SW480 (cell line): ENCODE data around the gene NSUN3.
"Not testable (repeated sequence)": the region's sequence is repeated elsewhere in the genome, so short reads cannot be mapped to it uniquely, and the experiment has no call there.

Source experiments
- DNase-seq: peaks from one replicate; pipeline ENCODE4 v3.0.0-alpha.2; 2016; ENCODE audit warnings: low spot score

Gene NSUN3

GRCh38 chr3:94069194-94069813 lies 6.4 kb downstream of the NSUN3 start:
- DNase-seq, result peak; percentile 13

GRCh38 chr3:94070341-94070911 lies 7.6 kb downstream of the NSUN3 start:
- DNase-seq, result no peak

- DNase-seq, result no peak
Measured at GRCh38 chr3:94071713-94072284, 8.9 kb downstream of the NSUN3 start.

GRCh38 chr3:94076055-94076454 lies 13.2 kb downstream of the NSUN3 start:
- no peak for DNase-seq

GRCh38 chr3:94080552-94080951 lies 17.7 kb downstream of the NSUN3 start:
- DNase-seq, result not testable (repeated sequence)

GRCh38 chr3:94081884-94082283 lies 19.0 kb downstream of the NSUN3 start:
- DNase-seq, result peak; percentile 12

GRCh38 chr3:94082391-94082937 lies 19.6 kb downstream of the NSUN3 start:
- no peak for DNase-seq

- no peak for DNase-seq
Measured at GRCh38 chr3:94083261-94083660, 20.4 kb downstream of the NSUN3 start.

GRCh38 chr3:94089126-94089525 lies 26.3 kb downstream of the NSUN3 start:
- DNase-seq, result no peak

GRCh38 chr3:94092086-94092485 lies 29.2 kb downstream of the NSUN3 start:
- DNase-seq, result no peak

GRCh38 chr3:94093151-94093550 lies 30.3 kb downstream of the NSUN3 start:
- DNase-seq, result no peak

GRCh38 chr3:94095111-94095510 lies 32.2 kb downstream of the NSUN3 start:
- no peak for DNase-seq

GRCh38 chr3:94098452-94098851 lies 35.6 kb downstream of the NSUN3 start:
- no peak for DNase-seq

GRCh38 chr3:94099311-94099710 lies 36.5 kb downstream of the NSUN3 start:
- DNase-seq, result no peak

GRCh38 chr3:94101860-94102259 lies 39.0 kb downstream of the NSUN3 start:
- DNase-seq, result no peak

- DNase-seq, result no peak
Measured at GRCh38 chr3:94106268-94106667, 43.4 kb downstream of the NSUN3 start.

- DNase-seq, result not testable (repeated sequence)
Measured at GRCh38 chr3:94110232-94110631, 47.4 kb downstream of the NSUN3 start.

- DNase-seq, result no peak
Measured at GRCh38 chr3:94110854-94111253, 48.0 kb downstream of the NSUN3 start.

- DNase-seq, result no peak
Measured at GRCh38 chr3:94114666-94115065, 51.8 kb downstream of the NSUN3 start.

- DNase-seq, result no peak
Measured at GRCh38 chr3:94115482-94115881, 52.6 kb downstream of the NSUN3 start.

- no peak for DNase-seq
Measured at GRCh38 chr3:94117729-94118128, 54.9 kb downstream of the NSUN3 start.

- no peak for DNase-seq
Measured at GRCh38 chr3:94118390-94118789, 55.5 kb downstream of the NSUN3 start.

- no peak for DNase-seq
Measured at GRCh38 chr3:94121161-94121560, 58.3 kb downstream of the NSUN3 start.

GRCh38 chr3:94127115-94127514 lies 64.3 kb downstream of the NSUN3 start:
- no peak for DNase-seq
